ENCODE measurements around the gene ADAM11. TPM values are rescaled to one million over a fixed set of nuclear protein-coding genes. Genes with fewer than 3 reads are reported as not detected.
A peak's percentile ranks its signal among the peaks of the same experiment; 100 is the strongest.
"Not testable (repeated sequence)": the region's sequence is repeated elsewhere in the genome, so short reads cannot be mapped to it uniquely, and the experiment has no call there.

Gene ADAM11
- total RNA-seq: under 0.01 and 0.20 TPM in 2 replicates

GRCh38 chr17:44758414-44759085 lies at the start of gene ADAM11:
TSS of gene ADAM11 (plus strand) at chr17:44758988. CDS start at chr17:44759200, 212 bp downstream.
- no peak for DNase-seq (ENCODE audit: low read depth)

DNA sequence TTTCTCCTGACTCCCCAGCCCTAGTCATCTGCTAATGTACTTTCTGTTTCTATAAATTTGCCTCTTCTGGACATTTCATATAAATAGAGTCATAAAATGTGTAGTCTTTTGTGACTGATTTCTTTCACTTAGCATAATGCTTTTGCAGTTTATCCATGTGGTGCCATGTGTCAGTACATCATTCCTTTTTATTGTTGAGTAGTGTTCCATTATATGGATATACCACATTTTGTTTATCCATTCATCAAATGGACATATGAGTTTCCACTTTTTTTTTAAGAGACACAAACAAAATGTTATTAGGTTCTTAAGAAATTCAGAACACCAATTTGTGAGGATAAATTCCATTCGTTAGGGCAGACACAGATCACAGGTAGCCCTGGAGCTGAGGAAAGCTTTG lies 39.3 kb upstream of the ADAM11 start:
- no peak for DNase-seq (ENCODE audit: low read depth)

DNA sequence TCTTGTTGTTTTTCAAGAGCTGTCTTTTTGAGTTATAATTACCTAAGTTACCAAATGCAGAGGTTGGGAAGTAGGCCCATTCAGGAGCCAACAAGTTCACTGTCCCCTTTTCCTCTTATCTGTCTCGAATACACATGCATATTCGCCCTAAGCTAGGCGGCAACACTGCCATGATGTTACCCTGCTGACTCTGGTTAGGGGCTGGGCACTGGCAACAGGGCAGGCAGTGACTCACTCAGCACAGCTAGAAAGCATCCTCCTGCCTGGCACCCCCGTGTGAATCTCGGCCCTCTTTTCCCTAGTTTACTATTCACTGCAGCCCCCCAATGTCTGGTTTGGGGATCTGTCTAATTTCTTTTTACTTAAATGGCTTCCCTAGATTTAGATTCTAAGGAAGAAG lies 36.5 kb upstream of the ADAM11 start:
- DNase-seq (ENCODE audit: low read depth): no peak

DNA sequence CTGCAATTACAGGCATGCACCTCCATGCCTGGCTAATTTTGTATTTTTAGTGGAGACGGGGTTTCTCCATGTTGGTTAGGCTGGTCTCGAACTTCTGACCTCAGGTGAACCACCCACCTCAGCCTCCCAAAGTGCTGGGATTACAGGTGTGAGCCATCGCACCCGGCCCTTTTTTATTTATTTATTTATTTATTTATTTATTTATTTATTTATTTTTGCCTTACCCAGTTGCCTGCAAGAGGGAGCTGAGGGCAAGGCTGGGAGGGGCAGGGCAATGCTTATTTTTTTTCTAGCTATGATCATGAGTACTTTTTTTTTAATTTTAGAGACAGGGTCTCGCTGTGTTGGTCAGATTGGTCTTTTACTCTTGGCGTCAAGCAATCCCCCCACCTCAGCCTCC lies 32.7 kb upstream of the ADAM11 start:
- not testable (repeated sequence) for DNase-seq (ENCODE audit: low read depth)

- DNase-seq (ENCODE audit: low read depth): peak; percentile 5
These were observed 25.0 kb upstream of the ADAM11 start for GRCh38 chr17:44733753-44734152.

GRCh38 chr17:44734272-44734671 lies 24.5 kb upstream of the ADAM11 start:
- DNase-seq (ENCODE audit: low read depth): no peak

- DNase-seq (ENCODE audit: low read depth): no peak
These were observed 22.1 kb upstream of the ADAM11 start for GRCh38 chr17:44736551-44737240.

- DNase-seq (ENCODE audit: low read depth): peak; percentile 89
These were observed 20.4 kb upstream of the ADAM11 start for GRCh38 chr17:44738214-44738906.

- no peak for DNase-seq (ENCODE audit: low read depth)
These were observed 17.5 kb upstream of the ADAM11 start for GRCh38 chr17:44741316-44741715.

DNA sequence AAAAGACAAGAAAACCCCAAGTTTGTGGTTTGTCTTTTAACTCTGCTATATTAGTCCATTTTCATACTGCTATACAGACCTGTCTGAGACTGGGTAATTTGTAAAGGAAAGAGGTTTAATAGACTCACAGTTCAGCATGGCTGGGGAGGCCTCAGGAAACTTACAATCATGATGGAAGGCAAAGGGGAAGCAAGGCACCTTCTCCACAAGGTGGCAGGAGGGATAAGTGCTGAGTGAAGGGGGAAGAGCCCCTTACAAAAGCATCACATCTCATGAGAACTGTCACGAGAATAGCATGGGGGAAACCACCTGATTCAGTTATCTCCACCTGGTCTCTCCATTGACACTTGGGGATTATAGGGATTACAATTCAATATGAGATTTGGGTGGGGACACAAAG lies 13.5 kb upstream of the ADAM11 start:
- DNase-seq (ENCODE audit: low read depth): no peak

DNA sequence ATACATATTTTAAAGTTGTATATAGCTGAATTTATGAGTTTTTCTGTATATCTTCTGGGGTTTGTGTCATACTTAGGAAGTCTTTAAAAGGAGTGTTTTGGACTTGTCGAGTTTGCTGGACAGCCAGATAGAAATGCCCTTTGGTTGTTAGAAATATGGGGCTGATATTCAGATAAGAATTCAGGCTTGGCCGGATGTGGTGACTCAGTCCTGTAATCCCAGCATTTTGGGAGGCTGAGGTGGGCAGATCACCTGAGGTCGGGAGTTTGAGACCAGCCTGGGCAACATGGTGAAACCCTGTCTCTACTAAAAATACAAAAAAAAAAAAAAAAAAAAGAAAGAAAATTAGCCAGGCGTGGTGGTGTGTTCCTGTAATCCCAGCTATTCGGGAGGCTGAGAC lies 13.1 kb upstream of the ADAM11 start:
- DNase-seq (ENCODE audit: low read depth): not testable (repeated sequence)

GRCh38 chr17:44747566-44747965 lies 11.2 kb upstream of the ADAM11 start:
- no peak for DNase-seq (ENCODE audit: low read depth)

- no peak for DNase-seq (ENCODE audit: low read depth)
These were observed 9.5 kb upstream of the ADAM11 start for GRCh38 chr17:44749076-44749979.

GRCh38 chr17:44749980-44750318 lies 8.8 kb upstream of the ADAM11 start:
- no peak for DNase-seq (ENCODE audit: low read depth)

DNA sequence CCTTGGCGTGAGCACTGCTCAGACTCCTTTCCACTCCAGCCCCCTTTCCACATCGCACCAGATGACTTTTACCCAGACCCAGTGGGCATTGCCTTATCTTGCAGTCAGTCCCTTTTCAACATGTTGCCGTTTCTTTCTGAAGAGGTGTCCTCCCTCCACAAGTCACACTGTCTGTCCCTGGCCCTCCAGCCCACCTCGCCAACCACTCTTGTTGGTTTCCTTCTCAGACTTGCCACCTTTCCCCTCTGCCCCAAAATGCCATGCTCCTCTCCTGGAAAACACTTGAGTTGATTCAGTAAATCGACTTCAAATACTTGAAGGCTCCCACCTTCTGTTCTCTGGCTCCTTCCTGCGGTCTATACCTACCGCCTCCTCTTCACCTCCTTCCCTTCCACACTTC lies 7.5 kb upstream of the ADAM11 start:
- DNase-seq (ENCODE audit: low read depth): no peak

DNA sequence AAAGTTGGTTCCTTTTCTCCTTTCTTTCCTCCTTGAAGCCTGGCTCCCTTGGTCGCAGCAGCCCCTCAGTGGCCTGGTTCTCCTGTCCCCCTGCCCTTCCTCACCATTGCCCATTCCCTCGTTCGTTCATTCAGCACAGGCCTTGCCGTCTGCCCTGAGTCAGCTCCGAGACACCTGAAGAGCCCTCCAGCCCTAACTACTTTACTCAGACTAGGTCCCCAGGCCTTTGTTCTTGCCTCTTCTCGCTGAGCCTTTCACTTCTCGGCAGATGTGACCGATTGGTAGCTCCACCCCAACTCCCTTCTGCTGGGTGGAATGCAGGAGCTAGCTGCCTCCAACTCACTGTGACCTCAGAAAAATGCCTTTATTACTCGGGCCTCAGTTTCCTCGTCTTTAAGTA lies 7.0 kb upstream of the ADAM11 start:
- DNase-seq (ENCODE audit: low read depth): no peak

GRCh38 chr17:44752953-44753861 lies 5.6 kb upstream of the ADAM11 start:
- DNase-seq (ENCODE audit: low read depth): no peak

DNA sequence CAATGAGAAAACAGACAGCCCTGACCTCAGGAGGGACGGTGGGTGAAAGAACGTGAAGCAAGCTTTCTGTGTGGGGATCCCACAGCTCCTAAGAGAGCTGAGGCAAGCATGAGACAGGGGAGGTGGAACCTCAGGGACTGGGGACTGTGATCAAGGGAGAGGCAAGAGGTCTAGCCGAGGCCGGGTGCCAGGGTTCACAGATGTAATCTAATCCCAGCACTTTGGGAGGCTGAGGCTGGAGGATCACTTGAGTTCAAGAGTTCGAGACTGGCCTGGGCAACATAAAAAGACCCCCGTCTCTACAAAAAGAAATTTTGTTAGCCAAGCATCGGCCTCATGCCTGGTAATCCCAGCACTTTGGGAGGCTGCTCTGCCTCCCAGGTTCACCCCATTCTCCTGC lies 4.5 kb upstream of the ADAM11 start:
- DNase-seq (ENCODE audit: low read depth): no peak

GRCh38 chr17:44755180-44755579 lies 3.6 kb upstream of the ADAM11 start:
- DNase-seq (ENCODE audit: low read depth): not testable (repeated sequence)

DNA sequence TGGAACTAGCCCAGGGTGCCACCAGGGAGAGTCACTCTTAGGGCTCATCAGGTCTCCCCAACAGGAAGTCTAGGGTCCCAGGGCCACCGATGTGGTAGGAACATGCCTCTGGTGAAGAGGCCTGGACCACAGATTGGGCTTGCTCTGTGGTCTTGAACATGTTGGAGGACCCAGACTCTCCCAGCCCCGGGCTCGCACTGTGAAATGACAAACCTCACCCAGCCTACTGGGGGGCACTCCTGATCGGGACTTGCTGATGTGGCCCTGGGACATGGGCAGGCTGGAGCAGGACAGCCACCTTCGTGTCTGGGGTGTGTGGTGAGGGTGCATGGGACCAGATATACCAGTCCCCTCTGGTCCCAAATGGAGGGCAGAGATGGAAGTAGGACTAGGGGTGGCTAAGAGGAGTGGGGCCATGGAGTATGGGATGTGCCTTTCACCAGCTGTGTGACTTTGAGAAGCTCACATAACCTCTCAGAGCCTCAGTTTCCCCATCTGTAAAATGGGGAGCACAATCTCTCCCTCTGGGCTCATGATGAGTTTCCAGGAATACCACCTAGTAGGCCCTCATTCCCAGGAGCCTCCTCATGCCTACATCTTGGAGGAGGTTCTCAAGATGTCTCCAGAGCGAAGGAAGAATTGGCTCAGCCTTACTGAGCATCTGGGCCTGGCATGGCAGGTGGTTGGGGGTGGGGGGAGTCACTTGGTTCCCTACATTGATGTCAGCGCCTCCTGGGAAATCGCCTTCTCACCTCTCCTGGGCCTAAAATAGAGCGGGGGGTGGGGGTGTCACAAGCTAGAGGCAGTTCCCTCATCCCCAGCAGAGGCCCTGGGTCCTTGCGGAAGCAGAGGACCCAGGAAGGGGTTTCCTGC lies 1.5 kb upstream of the ADAM11 start:
- DNase-seq (ENCODE audit: low read depth): no peak

All from renal cortical epithelial cell (primary cell).